ENCODE data around the gene OR2V2.
"Not testable (repeated sequence)": the region's sequence is repeated elsewhere in the genome, so short reads cannot be mapped to it uniquely, and the experiment has no call there.

The OR2V2 gene

GRCh38 chr5:181146927-181147636 lies at the start of gene OR2V2:
Gene OR2V2 (plus strand): TSS chr5:181147586. CDS start chr5:181154943, 7,357 bp downstream.
- DNase-seq (ENCODE audit: low read depth): not testable (repeated sequence)

DNA sequence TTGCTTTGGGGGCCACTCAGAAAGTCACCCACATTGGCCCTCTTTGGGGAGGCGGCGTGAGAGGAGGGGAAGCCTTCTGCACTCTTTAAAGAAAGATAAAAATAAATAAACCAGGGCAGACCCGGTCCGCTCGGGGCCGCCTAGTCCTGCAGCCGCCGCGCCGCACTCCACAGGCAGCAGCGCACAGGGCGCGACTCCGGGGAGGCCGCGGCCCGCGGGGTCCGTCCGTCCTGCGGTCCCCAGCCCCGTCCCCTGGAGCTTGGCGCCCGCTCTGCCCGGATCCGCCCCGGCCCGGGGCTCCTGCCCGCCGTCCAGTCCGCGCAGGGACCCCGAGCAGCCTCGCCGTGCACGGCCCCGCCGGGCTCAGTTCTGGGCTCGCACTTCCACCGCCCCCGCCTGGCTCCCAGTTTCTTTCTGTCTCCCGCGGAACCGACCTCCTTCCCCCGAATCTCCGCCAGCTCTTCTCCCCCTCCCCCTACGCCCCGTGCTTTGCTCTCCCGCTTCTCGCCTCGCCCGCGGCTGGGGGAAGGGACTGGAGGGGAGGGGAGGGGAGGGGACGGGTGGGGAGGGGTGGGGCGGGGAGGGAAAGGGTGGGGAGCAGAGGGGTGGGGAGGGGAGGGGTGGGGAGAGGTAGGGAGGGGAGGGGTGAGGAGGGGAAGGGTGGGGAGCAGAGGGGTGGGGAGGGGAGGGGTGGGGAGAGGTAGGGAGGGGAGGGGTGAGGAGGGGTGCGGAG lies 49.5 kb upstream of the OR2V2 start:
- DNase-seq (ENCODE audit: low read depth): not testable (repeated sequence)

DNA sequence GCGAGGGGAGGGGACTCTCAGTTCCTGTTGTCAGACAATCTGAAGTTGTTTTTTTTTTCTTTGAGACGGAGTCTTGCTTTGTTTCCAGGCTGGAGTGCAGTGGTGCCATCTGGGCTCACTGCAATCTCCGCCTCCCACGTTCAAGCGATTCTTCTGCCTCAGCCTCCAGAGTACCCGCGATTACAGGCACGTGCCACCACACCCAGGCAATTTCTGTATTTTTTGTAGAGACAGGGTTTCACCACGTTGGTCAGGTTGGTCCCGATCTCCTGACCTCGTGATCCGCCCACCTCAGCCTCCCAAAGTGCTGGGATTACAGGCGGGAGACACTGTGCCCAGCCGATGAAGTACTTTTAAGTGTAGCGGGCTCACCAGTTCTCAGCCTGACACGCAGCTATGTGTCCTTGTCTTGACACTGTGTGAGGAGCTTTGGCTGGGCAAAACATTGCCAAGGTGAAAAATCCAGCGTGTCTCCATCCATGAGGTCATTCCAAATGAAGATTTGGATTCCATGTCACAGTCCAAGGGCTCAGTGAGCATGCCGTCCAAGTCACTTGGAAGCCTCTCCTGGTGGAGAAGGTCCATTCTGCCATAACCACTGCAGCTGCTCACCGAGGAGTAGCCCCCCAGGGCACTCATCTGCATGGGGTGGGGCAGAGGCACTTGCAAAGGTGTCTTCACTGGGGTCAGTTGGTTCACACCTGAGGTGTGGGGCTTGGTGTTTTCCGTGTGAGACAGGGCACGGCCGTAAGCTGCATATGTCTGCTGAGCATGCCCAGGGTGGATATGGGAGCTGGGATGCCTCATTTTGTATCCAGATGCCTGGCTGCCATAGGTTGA lies 48.4 kb upstream of the OR2V2 start:
- no peak for DNase-seq (ENCODE audit: low read depth)

GRCh38 chr5:181099602-181100086 lies 47.7 kb upstream of the OR2V2 start:
- no peak for DNase-seq (ENCODE audit: low read depth)

GRCh38 chr5:181100121-181100875 lies 47.1 kb upstream of the OR2V2 start:
- DNase-seq (ENCODE audit: low read depth): no peak

GRCh38 chr5:181101030-181101641 lies 46.2 kb upstream of the OR2V2 start:
- DNase-seq (ENCODE audit: low read depth): not testable (repeated sequence)

- not testable (repeated sequence) for DNase-seq (ENCODE audit: low read depth)
Observed at GRCh38 chr5:181101930-181102674, 45.3 kb upstream of the OR2V2 start.

DNA sequence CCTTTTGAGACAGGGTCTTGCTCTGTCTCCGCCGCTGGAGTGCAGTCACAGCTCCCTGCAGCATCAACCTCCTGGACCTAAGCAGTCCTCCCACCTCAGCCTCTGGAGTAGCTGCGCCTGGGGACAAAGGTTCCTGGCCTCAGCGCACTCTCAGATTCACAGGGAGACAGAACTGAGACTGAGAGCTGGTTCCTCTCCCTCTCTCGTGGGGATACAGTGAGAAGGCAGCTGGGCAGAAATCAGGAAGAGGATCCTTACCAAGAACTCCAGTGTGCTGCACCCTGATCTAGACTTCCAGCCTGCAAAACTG lies 43.2 kb upstream of the OR2V2 start:
- not testable (repeated sequence) for DNase-seq (ENCODE audit: low read depth)

DNA sequence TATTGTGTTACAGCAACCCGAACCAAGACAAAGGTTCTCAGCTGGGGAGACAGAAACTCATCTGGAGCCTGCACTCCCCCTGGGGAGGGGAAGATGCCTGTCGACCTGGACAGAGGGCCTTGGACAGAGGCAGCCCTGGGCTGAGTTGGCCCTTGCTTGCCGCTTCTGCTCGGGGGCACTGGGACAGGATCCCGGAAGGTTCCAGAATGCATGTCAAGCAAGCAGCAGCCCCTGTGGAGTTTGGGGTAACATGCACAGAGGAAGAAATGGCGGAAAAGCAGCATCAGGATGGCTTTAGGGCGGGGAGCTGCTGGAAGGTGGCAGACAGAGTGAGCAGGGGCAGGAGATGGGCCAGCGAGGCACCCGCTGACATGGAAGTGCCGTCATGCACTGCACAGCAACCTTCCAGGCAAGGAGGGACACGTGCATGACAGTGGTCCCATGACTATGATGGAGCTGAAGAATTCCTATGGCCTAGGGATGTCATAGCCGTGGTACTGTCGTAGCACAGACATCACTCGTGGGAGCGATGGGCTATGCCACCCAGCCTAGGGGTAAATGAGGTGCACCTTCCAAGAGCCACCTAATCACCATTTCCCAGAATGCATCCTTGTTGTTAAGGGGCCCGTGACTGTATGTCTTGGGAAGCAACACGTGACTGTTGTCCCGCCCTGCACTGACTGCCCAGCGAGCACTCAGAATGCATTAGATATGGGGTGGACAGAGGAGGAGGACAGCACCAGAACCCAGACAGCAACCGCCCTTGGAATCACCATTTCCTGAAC lies 42.6 kb upstream of the OR2V2 start:
- DNase-seq (ENCODE audit: low read depth): not testable (repeated sequence)

DNA sequence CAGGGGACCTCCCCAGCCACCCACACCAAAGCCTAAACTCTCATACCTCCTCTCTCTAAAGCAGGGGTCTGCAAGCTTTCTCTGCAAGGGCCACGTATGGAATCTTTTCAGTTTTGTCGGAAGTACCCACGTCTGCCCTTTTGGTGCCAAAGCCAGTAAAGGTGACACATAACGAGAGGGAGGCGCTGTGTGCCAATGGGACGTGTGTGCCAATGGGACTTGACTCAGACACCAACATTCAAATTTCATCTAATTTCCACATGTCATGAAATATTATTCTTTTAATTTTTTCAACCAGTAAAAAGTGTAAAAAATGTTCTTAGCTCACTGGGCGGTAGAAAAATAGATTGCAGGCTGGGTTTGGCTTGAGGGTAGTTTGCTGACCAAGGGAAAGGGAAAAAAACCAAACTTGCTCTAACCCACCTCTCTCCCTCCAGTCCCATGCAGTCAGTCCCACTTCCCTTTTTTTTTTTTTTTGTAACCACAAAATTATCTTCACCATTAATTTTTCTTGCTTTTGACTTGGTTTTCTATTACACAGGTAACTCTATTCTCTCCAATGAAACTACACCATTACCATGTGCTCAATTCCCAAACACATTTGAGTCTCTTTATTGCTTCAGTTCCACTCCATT lies 41.9 kb upstream of the OR2V2 start:
- no peak for DNase-seq (ENCODE audit: low read depth)

- no peak for DNase-seq (ENCODE audit: low read depth)
Observed at GRCh38 chr5:181107699-181108098, 39.7 kb upstream of the OR2V2 start.

DNA sequence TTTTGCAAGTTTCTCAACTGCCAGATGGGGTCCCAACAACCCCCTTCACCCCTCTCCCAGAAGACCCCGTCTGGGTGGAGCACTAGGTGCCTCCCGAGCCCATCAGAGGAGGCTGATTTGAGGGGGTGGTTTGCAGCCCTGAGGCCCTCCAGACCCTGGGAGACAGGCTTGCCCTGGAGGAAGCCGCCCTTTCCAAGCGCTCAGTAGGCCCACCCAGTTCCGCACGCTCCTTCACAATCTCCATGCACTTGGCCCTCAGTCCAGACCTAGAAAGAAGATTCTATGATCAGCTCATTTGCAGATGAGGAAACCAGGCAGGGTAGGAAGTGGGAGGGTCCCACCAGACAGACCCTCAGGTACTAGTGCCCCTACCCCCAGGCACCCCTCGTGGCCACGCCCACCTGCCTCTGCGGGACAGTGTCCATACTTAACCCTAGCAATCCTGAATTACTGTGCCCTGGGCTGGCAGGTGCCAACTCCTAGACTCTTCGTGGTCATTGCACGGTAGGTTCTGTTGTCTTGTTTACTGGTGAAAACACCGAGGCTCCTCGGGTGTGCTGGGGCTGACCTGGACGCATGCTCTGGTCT lies 38.7 kb upstream of the OR2V2 start:
- no peak for DNase-seq (ENCODE audit: low read depth)

DNA sequence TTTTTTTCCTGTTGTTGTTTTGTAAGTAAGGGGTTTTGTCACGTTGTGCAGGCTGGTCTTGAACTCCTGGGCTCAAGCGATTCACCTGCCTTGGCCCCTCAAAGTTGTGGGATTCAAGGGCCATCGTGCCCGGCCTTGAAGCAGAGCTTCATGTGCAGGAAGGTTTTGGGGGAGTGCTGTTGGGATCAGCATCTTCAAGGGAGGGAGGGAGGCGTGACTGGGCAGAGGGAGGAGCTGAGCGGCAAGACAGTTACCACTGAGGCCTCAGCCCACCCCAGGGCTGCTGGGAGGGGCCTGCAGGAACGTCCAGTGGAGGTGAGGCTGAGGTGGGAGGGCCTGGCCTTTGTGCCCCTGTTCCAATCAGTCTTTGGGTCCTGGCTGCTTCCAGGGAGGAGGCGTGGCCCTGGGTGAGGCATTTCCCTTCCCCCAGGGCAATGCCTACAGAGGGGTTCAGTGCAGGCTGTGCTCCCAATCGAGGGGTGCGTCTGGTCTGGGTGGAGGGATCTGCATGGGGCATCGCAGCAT lies 37.8 kb upstream of the OR2V2 start:
- DNase-seq (ENCODE audit: low read depth): no peak

DNA sequence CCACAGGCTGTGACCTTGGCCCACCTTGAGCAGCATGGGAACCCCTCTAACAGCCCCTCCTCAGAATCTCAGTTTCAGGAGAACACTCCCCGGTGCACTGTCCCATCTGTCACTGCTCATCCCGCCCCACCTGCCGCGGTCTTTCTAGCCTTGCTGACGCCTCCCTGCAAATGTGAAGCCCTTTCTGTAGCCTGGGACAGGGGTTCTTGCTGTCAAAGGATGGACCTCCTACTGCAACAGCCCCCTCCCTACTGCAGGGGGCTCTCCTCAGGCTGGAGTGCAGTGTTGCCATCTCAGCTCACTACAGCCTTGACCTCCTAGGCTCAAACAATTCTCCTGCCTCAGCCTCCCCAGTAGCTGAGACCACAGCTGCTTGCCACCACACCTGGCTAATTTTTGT lies 36.4 kb upstream of the OR2V2 start:
- DNase-seq (ENCODE audit: low read depth): no peak

DNA sequence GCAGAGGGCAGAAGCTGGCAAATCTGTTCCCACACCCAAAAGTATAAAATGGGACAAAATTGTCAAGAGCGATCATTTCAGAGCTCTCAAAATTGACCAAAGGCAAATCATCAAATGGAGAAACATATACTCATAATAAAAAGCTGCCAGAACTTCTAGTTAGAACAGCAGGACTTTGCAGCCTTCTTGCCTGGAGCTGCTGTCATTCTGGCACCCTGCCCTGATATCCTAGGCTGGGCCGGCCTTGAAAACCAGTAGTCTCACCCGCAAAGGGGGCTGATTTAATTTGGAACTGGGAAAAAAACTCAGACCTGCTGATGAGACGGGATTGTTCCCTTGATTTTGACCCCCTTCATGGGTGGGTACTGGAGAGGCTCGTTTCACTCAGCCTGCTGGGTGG lies 34.9 kb upstream of the OR2V2 start:
- DNase-seq (ENCODE audit: low read depth): no peak

DNA sequence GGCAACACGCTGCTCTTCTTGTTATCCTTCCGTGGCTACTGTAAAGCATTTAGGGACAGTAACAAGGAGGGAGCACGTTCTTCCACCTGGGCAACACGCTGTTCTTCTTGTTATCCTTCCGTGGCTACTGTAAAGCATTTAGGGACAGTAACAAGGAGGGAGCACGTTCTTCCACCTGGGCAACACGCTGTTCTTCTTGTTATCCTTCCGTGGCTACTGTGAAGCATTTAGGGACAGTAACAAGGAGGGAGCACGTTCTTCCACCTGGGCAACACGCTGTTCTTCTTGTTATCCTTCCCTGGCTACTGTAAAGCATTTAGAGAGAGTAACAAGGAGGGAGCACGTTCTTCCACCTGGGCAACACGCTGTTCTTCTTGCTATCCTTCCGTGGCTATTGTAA lies 33.8 kb upstream of the OR2V2 start:
- not testable (repeated sequence) for DNase-seq (ENCODE audit: low read depth)

- no peak for DNase-seq (ENCODE audit: low read depth)
Observed at GRCh38 chr5:181114284-181114843, 33.0 kb upstream of the OR2V2 start.

All from activated T-cell treated with anti-CD3 and anti-CD28 coated beads for 24 hours (primary cell).